Activated CD8-positive, alpha-beta memory T cell treated with anti-CD3 and anti-CD28 coated beads, Interleukin-2, amount 50 U/mL, for 24 hours (primary cell): Measurements from ENCODE around the gene TUBE1.
A peak's percentile ranks its signal among the peaks of the same experiment; 100 is the strongest.
"Not testable (repeated sequence)": the region's sequence is repeated elsewhere in the genome, so short reads cannot be mapped to it uniquely, and the experiment has no call there.

Experiments
- DNase-seq: peaks from one replicate; pipeline ENCODE4 v3.0.0-alpha.2; 2020; ENCODE audit errors: extremely low read depth

The TUBE1 gene

DNA sequence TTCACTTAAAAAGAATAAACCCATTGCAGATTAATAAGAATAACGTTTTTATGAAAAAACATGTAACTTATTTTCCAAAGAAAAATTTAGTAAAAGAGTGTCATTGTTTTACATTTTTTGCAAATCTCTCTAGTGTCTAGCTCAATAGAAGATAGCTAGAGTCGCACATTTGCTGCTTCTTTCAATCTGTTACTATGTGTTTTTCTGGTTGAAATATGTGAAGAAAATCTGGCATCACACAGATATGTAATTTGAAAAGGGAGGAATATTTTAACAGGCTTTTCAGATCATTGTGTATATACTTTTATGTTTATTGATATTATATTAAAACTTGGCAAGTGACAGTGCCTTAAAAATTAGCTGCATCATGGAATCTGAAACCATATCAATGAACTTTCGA is 24.3 kb downstream of the TUBE1 start:
- no peak for DNase-seq

- DNase-seq, result no peak
Measured at GRCh38 chr6:112061605-112062004, 25.7 kb downstream of the TUBE1 start.

DNA sequence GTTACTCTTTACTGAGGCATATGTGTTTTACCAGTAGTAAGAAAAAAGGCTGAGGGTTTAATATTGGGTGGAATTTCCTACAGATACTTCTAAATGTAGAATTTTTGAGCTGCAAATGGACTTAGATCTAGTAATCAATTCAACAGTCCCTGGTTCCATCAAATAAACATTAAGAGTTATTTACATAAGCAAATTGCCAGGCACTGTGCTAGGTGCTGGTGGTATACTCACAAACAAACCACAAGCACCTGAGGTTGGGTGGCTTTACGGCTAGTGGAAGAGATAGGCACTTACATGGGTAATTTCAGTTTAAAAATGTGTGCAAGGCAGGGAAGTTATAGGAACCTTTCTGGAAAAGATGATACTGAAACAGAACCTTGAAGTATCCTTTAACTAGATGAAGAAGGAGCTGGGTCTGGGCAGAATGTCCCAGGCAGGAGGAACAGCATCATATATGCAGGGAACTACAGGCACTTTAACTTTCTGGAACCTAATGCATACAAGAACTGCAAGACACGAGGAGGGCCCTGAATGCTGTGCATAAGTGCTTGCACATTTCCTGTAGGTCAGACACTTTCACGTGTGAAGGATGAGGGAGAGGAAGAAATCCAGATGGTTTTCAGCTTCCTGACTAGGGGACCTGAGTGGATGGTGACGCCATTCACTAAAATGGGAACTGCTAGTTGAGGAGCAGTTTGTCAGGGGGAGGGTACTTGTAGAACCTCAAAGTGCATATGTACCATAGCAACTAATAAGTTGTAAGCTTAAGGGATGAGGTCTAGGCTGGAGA is 28.8 kb downstream of the TUBE1 start:
- DNase-seq, result no peak

GRCh38 chr6:112054555-112055190 is 32.6 kb downstream of the TUBE1 start:
- DNase-seq, result no peak

DNA sequence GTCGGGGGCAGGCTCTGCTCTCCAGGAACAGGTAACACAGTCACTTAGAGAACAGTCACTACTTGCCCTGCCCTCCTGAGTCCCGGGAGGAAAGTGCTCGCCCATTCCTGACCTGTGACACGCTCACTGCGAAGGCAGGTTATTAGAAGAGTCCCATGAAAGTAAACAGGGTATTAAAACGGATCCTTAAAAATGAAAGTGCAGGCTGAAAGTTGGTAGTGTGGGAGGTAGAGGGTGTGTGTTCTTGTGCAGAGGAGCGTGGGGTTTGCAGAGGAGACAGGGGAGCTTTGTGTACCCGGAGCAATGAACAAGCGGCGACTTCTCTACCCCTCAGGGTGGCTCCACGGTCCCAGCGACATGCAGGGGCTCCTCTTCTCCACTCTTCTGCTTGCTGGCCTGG is 33.3 kb downstream of the TUBE1 start, which contains the start of gene CCN6:
Gene CCN6 (plus strand): TSS at position 104 of the 400 bp plus-strand sequence. CDS start 254 bp downstream, at position 358.
- DNase-seq, result no peak

DNA sequence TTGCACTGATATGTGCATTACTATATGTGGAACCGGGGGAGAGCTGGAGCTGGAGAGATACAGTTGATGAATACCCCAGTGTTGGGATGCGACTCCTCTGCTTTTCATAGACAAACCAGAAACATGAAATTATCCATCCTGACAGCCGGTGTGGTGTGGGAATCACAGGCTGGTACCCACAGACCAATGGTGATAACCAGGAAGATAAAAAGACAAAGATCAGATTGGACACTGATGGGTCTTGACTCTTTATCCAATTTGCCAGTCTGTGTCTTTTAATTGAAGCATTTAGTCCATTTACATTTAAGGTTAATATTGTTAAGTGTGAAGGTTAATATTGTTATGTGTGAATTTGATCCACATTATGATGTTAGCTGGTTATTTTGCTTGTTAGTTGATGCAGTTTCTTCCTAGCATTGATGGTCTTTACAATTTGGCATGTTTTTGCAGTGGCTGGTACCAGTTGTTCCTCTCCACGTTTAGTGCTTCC is 36.0 kb downstream of the TUBE1 start:
- DNase-seq, result not testable (repeated sequence)

DNA sequence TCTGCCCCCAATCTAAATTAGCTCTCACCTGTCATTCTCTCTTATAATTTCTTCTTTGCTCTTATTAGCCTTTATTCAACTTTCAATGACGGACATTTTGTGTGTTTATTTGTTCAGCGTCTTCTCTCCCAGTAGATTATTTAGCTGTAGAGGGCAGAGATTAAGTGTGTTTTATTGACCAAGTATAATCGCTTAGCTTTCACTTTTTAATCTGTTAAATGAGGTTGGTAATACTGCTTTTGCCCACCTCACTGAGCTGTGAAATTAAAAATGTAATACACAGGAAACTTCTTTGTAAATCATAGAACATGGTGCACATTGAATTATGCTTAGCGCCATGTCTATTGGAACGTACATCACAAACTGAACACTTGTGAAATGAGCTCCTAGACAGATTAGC is 36.9 kb downstream of the TUBE1 start:
- no peak for DNase-seq

DNA sequence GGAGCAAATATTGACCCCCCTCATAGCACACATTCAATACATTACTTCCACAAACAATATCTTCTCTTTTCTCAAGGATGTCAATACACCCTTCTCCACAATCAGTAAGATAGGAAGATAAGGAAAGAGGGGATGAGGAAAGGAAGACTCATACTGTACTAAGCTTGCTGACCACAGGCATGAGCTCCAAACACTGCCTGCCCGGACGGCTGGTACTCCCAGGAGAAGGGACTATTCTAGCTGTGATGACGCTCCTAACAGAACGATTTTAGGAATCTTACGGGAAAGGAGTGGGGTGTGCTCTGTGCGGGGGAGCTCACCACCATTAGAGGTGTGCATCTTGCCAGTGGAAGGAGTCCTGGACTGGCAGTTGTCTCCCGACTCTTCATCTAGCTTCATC is 37.3 kb downstream of the TUBE1 start:
- DNase-seq, result no peak

GRCh38 chr6:112049026-112049799 is 38.1 kb downstream of the TUBE1 start:
- no peak for DNase-seq

GRCh38 chr6:112047523-112047922 is 39.8 kb downstream of the TUBE1 start:
- DNase-seq, result not testable (repeated sequence)

DNA sequence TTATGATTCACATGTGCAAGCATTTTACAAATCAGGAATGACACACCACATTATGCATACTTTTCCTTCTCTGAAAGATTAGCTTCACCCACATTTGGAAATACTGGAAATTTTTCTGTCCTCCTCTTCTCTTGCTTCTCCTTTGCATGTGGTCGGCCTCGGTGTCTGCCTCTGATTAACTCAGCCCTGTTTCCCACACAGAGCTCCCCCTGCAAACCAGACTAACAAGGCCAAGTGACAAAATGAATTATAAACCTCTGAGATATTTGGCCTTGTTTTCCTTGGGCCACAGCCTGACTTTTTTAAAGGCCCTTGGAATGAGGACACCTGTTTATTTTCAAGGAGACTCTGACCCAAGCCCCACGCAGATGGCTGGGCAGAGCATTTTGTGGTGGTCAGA is 42.4 kb downstream of the TUBE1 start:
- DNase-seq, result no peak

- DNase-seq, result no peak
Measured at GRCh38 chr6:112044196-112044595, 43.1 kb downstream of the TUBE1 start.

DNA sequence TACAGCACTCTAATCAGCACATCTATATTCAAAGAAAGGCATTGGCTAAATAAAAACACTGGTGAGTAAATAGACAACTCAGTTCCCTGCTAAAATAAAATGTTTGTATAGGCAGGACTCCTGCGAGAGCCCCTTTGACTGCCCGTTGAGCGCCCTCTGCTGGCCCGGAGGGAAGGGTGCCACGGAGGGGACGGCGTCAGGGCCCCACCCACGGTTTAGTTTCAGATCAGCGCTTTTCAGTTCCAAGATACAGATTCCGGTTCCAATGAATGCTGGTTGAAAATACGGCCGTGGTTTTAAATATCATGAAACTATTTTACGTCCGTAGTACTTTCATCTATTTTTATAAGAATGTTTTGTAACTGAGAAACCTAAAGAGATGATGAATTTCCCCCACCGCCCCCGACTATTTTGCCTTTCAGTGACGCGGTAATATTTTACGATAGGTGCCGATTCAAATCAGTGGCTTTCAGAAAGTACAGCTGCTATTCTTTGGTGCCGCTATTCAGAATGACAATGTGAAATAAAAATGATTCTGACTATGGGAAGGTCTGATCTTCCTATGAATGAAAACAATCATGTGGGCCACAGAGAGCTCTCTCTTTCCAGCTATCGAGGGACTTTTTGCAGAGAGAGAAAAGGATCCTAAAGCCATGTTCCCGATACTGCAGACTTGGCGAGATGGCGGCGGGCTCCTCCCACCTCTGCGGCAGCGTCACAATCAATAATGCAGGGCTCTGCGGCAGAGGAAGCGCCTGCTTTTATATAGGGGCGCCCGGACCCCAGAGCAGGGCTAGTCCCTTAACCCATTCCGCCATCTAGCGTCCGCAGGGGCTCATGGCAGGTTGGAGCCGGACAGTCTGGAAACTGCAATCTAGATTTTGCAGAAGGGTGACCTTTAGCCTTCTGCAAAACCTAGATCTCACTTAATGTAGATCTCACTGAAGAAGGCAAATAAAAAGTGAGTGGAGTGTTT is 44.0 kb downstream of the TUBE1 start:
- peak; percentile 80 for DNase-seq

DNA sequence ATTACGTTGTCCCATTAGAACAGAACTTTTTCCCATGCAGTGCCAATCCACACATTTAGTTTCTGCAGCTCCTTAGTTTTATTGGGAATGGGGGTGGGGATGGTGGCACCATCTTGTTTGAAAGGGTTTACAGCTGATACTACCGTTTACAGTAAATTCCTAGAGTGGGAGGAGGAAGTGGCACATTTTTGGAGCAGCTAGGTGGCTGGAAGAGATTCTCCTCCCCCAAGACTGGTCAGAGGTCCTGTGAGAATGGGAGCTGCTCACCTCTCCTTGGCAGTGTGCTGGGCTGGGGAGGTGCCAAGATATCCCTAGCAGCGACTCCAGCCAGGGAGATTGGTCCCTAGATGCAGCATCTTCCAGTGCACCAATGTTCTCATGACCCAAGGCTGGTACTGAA is 45.7 kb downstream of the TUBE1 start:
- no peak for DNase-seq

DNA sequence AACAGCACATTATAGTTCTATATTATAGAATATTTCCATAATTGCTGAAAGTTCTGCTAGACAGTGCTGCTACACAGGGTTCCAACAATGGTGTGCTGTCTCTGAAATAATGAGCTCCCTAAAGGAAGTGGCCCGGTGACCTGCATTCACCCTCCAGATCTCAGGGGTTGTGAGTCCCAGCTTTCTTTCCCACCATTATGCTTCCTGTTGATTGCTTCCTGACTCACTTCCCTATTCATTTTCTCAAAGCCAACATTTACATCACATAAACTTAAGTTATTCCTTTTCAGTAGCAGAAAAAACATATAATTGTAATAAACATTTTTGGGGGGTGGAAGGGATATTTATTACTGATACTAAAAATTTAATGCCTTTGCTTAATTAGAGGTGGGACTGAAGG is 46.3 kb downstream of the TUBE1 start:
- no peak for DNase-seq

- DNase-seq, result no peak
Measured at GRCh38 chr6:112039431-112039770, 47.9 kb downstream of the TUBE1 start.

- DNase-seq, result no peak
Measured at GRCh38 chr6:112038756-112039430, 48.4 kb downstream of the TUBE1 start.

GRCh38 chr6:112038268-112038667 is 49.0 kb downstream of the TUBE1 start:
- DNase-seq, result no peak

GRCh38 chr6:112037783-112038216 is 49.5 kb downstream of the TUBE1 start:
- no peak for DNase-seq

- DNase-seq, result no peak
Measured at GRCh38 chr6:112036088-112036637, 51.1 kb downstream of the TUBE1 start.
